ENCODE measurements around the gene TFEB. TPM values are rescaled to one million over a fixed set of nuclear protein-coding genes. Genes with fewer than 3 reads are reported as not detected.

Gene TFEB
- 1 to 10 TPM; 7.9 to 8.6 (median 8.4) TPM for polyA plus RNA-seq (ENCODE audit: insufficient read length in 3 of 3)

DNA sequence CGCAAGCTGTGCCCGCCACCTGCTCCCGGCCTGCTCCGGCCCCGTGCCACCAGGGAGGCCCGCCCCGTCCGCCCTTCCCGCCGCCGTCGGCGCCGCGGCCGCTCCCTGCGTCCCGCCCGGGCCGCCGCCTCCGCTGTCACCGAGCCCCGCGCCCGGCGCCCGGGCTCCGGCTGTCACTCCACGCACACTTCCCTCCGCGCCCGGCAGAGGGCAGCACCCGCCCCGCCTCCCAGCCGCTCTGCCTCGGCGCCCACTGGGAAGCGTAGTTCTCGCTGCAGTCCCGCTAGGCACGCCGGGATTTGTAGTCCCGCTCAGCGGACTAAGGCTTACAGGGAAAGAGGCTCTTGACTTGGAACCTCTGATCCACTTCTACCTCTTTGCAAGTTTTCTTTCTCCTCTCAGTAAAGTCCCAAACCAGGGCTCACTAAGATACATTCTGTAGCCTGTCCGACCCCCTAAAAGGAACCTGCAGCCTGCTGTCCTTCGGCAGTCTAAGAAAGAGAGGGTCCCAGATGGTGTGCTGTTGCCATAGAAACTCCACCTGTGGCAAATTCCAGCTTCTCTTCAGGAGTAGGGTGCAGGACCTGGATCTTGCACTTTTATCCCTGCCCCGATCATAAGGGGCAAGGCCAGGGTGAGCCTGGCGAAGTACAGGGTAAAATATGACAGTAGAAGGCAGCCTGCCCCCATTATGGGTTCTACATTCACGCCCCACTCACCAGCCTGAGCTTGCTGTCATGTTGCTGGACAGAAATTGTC, at the start of gene TFEB:
Gene TFEB (minus strand): TSS at position 182 of the 759 bp plus-strand sequence. CDS start 44,395 bp downstream, outside the sequence.
- peak in 1 of 3 donors; percentile 84 for DNase-seq (ENCODE audit: low read depth in 3 of 3, low spot score in 2 of 3)

GRCh38 chr6:41784581-41785171, 49.3 kb upstream of the TFEB start:
- no peak for DNase-seq (ENCODE audit: low read depth in 3 of 3, low spot score in 2 of 3)

DNA sequence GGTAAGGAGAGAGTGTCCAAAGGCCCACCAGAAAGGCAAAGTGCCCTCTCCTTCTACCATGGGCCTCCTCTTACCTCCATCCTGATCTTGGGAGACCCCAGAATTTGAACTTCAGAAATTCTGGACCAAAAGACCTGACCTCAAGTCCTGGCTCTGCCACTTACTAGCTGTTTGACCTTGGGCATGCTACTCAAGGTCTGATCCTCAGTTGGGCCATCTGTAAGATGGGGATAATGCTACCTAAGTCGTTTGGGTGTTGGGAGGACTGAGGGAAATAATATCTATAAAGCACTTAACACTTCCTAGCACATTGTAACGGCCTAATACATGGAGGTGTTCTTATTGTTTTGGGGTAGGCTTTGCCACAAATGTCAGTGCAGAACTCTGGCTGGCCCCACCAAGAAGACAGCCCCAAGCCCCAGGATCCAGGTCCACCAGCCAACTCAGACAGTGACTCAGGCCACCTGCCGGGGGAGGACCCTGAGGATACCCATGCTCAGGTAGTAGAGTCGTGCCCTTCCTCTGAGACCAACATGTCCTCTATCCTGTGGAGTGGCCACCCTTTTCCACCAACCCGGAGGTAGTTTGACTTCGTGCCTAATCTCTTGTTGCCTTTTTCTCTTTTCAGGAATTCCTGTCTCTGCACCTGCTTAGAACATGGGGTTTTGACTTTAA, 47.8 kb upstream of the TFEB start:
- no peak for DNase-seq (ENCODE audit: low read depth in 3 of 3, low spot score in 2 of 3)

DNA sequence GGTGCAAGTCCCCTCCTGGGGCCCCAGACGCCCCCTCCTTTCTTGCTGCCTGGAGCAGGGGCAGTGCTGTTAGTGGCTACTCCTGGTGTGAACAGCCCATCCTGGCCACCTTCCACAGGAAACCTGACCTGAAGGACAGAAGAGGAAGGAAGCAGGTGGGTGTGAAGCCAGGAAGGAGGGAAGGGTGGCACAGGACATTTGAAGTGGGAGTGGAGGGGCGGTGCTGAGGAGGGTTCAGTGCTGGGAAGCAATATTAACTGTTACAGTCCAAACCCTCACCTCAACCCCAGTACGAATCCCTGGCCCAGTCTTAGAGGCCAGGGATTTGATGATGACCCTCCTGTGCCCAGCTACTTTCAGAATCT, 45.9 kb upstream of the TFEB start:
- DNase-seq (ENCODE audit: low read depth in 3 of 3, low spot score in 2 of 3) = no peak

GRCh38 chr6:41780551-41781365, 45.4 kb upstream of the TFEB start, which contains the start of gene PRICKLE4:
Gene PRICKLE4 (plus strand): TSS chr6:41780782. CDS start chr6:41783474, 2,692 bp downstream.
- no peak for DNase-seq (ENCODE audit: low read depth in 3 of 3, low spot score in 2 of 3)

GRCh38 chr6:41779788-41780550, 44.6 kb upstream of the TFEB start, which contains the start of gene FRS3:
Gene FRS3 (minus strand): TSS chr6:41779900. CDS start chr6:41776987, 2,913 bp downstream.
- peak; percentile 90 to 93 (median 91) for DNase-seq (ENCODE audit: low read depth in 3 of 3, low spot score in 2 of 3)

DNA sequence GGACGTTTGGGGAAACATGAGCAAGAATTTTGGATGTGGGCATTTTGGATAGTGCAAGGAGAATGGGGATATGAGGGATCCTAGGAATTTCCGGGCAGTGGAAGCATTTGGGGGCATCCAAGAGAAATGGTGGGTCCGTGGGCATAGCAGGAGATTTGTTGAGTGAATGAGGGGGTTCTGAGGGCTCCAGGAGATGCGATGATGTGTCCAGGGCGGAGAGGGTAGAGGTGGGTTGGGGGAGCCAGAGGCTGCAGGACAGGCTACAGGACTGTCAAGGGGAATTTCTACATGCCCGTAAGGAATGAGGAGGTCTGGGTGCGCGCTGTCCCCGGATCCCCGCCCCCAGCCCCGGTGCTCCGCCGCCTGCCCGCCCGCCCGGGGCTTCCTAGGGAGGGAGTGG, 43.9 kb upstream of the TFEB start:
- no peak for DNase-seq (ENCODE audit: low read depth in 3 of 3, low spot score in 2 of 3)

GRCh38 chr6:41778895-41779294, 43.5 kb upstream of the TFEB start:
- no peak for DNase-seq (ENCODE audit: low read depth in 3 of 3, low spot score in 2 of 3)

GRCh38 chr6:41777551-41778285, 42.3 kb upstream of the TFEB start:
- DNase-seq (ENCODE audit: low read depth in 3 of 3, low spot score in 2 of 3) = no peak

DNA sequence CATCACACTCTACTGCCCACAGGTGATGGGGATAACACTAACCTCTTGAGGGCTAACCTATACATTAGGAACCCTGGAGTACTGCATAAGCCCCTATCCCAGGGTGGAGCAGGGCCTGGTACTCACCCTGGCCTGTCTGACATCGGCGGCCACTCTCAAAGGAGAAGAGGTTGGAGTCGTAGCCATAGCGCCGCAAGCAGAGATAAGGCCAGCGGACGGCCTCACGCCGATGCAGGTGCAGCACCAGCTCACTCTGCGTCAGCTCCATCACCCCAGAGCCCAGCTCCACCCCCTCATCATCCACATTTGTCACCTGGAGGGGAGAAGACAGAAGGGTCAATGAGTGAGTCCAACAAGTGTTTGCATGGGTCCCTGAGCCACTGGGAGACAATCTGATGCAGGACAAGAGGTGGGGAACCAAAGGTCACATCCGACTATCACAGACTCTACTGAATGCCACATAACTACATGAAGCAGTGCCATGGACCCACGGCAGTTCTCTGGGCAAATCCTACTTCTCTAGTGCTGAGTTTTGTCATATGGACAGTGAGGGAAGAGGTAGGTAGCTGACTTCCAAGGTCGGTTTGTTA, 40.0 kb upstream of the TFEB start:
- no peak for DNase-seq (ENCODE audit: low read depth in 3 of 3, low spot score in 2 of 3)

DNA sequence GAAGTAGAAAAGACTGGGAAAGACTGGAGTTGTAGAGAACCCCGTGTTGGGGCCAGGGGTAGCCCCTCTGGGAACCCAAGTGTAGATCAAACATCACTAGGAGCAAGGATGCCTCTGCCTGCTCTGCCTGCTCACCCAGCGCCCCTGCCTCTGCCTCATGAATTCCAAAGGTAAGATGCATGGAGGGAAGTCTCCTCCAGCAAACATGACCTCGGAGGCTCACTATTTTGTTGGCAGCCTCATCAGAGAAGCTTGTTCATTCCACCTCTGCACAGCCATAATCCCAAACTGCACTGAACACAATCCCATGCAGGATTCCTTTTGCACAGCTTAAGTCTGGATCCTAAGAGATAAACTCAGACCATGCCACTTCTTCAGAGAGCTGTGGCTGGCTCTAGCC, 39.4 kb upstream of the TFEB start:
- no peak for DNase-seq (ENCODE audit: low read depth in 3 of 3, low spot score in 2 of 3)

- DNase-seq (ENCODE audit: low read depth in 3 of 3, low spot score in 2 of 3) = no peak
Measured at GRCh38 chr6:41771058-41771983, 35.9 kb upstream of the TFEB start.

DNA sequence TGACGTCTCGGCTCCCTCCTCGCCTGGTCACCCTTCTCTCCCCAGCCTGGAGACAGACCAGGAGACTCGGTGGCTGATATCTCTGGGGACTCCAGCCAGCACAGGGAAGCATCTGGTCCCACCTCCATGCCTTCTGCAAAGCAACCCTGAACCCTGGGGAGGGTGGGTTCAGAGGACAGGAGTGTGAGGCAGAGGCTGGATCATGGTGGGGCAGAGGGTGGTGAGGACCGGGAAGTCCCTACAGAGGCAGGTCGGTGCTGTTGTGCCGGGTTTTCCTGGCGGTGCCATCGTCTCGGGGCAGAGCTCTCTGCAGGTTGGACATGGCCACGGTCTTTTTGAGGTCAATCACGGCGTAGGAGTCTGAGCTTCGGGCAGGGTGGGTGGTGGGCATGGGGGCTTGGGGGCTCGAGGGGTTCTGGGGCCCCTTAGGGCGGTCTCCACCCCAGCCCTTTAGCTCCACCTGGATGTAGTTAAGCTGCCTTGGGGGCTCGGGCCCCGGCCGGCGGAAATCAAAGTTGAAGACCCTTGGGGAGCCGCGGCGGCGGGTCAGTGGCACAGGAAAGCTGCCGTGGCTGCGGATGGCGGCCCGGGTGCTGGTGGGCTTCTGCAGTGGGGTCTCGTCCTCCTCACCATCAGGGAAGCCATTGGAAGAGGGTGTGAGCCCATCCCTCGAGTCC, 35.1 kb upstream of the TFEB start:
- no peak for DNase-seq (ENCODE audit: low read depth in 3 of 3, low spot score in 2 of 3)

DNA sequence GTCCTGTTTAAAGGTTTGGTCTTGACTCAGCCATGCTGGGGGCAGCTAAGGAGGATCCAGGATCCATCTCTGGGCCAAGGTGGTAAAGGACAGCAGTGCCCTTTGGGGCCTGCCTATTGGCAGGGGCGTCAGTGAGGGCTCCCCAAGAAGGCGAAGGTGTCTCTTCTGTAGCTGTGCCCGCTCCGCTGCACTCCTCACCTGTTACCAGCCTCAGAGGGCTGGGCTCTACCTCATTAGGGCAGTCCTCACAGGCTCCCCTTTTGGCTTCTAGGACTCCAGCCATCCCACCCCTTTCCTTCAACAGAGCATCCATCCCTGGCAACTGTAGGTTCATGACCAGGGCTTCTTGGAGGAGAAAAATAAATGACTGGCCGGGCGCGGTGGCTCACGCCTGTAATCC, 34.0 kb upstream of the TFEB start:
- DNase-seq (ENCODE audit: low read depth in 3 of 3, low spot score in 2 of 3) = no peak

DNA sequence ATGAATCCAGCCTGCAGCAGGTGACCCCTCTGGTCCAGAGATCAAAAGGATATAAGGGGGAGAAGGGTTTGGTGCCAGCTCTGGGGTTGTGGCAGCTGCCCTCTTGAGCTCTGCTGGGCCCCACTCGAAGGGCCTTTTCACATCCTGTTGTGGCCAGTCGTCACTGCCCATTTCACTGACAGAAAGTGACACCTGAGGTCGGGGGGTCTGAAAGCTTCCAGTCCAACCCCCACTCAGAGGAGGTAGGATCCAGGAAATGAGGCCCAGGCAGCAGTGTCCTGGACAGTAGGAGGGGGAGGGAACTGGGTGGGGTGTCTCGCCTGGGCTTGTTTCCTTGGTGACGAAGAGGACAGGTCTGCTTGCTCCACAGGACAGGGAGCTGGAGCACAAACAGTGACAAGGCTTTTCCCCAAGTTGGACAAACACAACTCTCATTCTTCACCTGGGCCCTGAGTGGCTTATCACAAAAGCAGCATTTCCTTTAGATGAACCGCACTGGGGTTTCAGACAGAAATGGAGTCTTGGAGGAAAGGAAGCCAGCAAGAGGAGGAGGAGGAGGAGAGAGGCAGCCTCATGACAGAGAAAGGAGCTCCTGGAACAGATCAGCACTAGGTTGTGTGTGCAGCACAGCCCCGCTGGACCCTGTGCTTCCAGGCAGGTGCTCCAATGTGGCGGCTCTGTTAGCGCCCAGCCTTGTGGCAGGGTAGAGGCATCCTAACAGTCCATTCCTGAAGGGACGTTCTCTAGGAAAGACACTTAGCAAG, 33.3 kb upstream of the TFEB start:
- DNase-seq (ENCODE audit: low read depth in 3 of 3, low spot score in 2 of 3) = no peak

- DNase-seq (ENCODE audit: low read depth in 3 of 3, low spot score in 2 of 3) = no peak
Measured at GRCh38 chr6:41767112-41767833, 31.9 kb upstream of the TFEB start.
